Measurements from ENCODE around the gene TBCD.

TBCD gene

GRCh38 chr17:82882715-82883418, 131.0 kb downstream of the TBCD start:
- no peak overlapping the region for H3K4me3 ChIP-seq (ENCODE audit: low read depth, low read length)

GRCh38 chr17:82883419-82884031, 131.7 kb downstream of the TBCD start:
- H3K4me3 ChIP-seq (ENCODE audit: low read depth, low read length) = no peak overlapping the region

- no peak overlapping the region for H3K4me3 ChIP-seq (ENCODE audit: low read depth, low read length)
Measured at GRCh38 chr17:82884341-82884969, 132.6 kb downstream of the TBCD start.

GRCh38 chr17:82884970-82885353, 133.1 kb downstream of the TBCD start:
- H3K4me3 ChIP-seq (ENCODE audit: low read depth, low read length) = no peak overlapping the region

- H3K4me3 ChIP-seq (ENCODE audit: low read depth, low read length) = no peak overlapping the region
Measured at GRCh38 chr17:82887255-82888164, 135.6 kb downstream of the TBCD start.

GRCh38 chr17:82888583-82889495, 137.0 kb downstream of the TBCD start:
- no peak overlapping the region for H3K4me3 ChIP-seq (ENCODE audit: low read depth, low read length)

- H3K4me3 ChIP-seq (ENCODE audit: low read depth, low read length) = no peak overlapping the region
Measured at GRCh38 chr17:82889496-82890338, 137.9 kb downstream of the TBCD start.

GRCh38 chr17:82890339-82890730, 138.5 kb downstream of the TBCD start:
- no peak overlapping the region for H3K4me3 ChIP-seq (ENCODE audit: low read depth, low read length)

- H3K4me3 ChIP-seq (ENCODE audit: low read depth, low read length) = no peak overlapping the region
Measured at GRCh38 chr17:82890926-82891678, 139.2 kb downstream of the TBCD start.

GRCh38 chr17:82891911-82892310, 140.0 kb downstream of the TBCD start:
- no peak overlapping the region for H3K4me3 ChIP-seq (ENCODE audit: low read depth, low read length)

GRCh38 chr17:82892899-82893565, 141.2 kb downstream of the TBCD start:
- H3K4me3 ChIP-seq (ENCODE audit: low read depth, low read length) = no peak overlapping the region

GRCh38 chr17:82893779-82894178, 141.9 kb downstream of the TBCD start:
- no peak overlapping the region for H3K4me3 ChIP-seq (ENCODE audit: low read depth, low read length)

- no peak overlapping the region for H3K4me3 ChIP-seq (ENCODE audit: low read depth, low read length)
Measured at GRCh38 chr17:82894389-82894788, 142.5 kb downstream of the TBCD start.

GRCh38 chr17:82895087-82895486, 143.2 kb downstream of the TBCD start:
- no peak overlapping the region for H3K4me3 ChIP-seq (ENCODE audit: low read depth, low read length)

GRCh38 chr17:82896071-82897000, 144.5 kb downstream of the TBCD start:
- H3K4me3 ChIP-seq (ENCODE audit: low read depth, low read length) = no peak overlapping the region

- no peak overlapping the region for H3K4me3 ChIP-seq (ENCODE audit: low read depth, low read length)
Measured at GRCh38 chr17:82897514-82898249, 145.8 kb downstream of the TBCD start.
